Cerebellar cortex (tissue), 1 donor: ENCODE measurements around the gene OSBPL2.

Source experiments
- DNase-seq: peaks from one replicate; pipeline ENCODE4 v3.0.0-alpha.2; 2015; ENCODE audit warnings: low spot score

OSBPL2 gene

GRCh38 chr20:62235777-62236157 is 2.6 kb upstream of the OSBPL2 start:
- DNase-seq, result no peak

DNA sequence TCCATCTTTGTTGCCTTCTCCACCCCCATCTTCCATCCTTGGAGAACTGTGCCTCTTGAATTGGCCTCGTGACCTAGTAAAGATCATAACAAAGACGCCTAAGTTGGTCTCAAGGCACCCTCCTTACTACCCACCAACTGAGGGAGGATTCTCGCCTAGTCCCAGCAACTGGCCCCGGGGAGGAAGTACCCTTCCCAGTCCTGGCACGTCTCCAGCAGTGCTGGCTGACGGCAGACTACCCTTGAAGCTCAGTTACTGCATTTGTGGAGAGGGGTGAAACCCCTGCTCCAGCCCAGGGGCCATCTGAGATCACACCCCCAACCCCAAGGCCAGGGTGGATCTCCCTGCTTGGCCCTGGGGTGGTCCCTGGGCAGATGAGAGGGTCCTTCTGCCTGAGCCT is 2.1 kb upstream of the OSBPL2 start:
- DNase-seq, result no peak

- DNase-seq, result no peak
Measured at GRCh38 chr20:62236766-62237513, 1.4 kb upstream of the OSBPL2 start.

- no peak for DNase-seq
Measured at GRCh38 chr20:62237514-62237800, 864 bp upstream of the OSBPL2 start.

DNA sequence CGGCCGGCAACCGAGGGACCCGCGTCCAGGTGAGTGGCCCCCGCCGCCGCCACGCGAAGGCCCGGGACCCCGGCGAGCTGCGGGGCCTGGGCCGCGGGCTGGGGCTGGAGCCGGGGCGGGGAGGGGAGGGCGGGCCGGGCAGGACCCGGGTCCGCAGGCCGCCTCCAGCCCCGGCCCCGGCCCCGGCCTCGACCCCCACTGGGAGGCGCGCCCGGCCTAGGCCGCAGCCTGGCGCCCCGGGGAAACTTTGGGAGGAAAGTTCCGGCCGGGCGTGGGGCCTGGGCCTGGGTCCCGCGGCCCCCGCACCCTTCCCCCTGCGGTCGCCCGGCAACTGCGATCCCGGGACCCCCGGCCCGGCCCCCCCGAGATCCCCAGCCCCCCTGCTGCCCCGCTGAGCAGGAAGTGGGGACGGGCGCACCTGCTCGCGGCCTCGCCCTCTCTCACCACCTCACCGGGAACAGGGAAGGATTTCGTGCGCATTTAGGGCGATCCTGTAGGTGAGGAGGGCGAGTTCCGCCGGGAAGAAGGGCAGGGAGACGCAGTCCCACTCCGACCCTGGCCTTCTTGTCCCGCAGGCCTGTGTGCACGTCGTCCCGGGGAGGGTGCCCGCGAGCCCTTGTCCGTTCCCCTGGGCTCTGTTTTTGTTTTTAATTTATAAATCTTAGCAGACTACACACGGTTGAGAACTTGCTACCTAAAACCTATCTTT is 402 bp downstream of the OSBPL2 start:
- DNase-seq, result no peak

DNA sequence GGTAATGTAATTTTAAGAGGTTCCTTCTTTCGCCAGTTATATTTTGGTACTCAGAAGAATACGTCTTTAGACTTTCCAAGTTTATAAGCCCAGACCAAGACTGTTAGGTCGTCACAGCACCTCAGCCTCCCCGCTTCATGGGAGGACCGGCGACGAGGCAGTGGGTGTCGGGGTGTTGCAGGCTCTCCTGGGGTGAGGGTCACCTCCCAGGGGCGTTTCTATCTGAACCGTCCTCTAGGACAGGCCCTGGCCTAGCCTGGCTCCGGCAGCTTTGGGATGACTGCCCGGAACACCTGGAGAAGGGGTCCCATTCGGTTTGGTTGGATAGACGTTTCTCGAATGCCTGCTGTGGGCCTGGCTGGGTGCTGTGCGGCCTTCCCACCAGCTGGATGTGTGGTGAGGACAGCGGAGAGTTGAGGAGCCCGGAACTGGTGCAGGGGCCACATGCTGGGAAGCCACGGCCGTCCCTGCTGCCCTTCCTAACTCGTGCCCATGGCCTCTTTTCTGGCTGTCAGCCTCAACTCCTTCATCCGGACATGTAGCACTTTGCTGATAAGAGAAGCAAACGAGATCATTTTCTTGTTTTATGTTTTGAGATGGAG is 1.1 kb downstream of the OSBPL2 start:
- no peak for DNase-seq

GRCh38 chr20:62240020-62240685 is 1.8 kb downstream of the OSBPL2 start:
- no peak for DNase-seq

GRCh38 chr20:62241506-62241905 is 3.2 kb downstream of the OSBPL2 start:
- no peak for DNase-seq

DNA sequence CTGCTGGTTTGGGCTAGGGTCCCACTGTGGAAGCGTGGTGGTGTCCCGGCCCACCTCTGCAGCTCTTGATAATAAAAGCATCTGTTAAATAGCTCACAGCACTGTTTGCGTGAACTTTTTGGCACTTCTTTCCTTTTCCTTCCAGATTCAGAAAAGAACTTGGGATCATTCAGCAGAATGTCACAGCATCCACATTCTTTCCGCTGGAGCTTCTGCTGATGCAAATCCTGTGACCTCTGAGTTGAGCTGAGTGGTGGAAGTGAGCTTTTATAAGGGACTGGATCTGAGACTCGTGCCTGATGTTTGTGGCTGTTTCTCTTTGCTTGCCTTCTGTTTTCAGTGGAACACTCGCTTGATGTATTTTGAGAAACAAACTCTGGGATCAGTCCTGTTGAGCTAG is 3.9 kb downstream of the OSBPL2 start:
- DNase-seq, result no peak

- no peak for DNase-seq
Measured at GRCh38 chr20:62243106-62243505, 4.8 kb downstream of the OSBPL2 start.

DNA sequence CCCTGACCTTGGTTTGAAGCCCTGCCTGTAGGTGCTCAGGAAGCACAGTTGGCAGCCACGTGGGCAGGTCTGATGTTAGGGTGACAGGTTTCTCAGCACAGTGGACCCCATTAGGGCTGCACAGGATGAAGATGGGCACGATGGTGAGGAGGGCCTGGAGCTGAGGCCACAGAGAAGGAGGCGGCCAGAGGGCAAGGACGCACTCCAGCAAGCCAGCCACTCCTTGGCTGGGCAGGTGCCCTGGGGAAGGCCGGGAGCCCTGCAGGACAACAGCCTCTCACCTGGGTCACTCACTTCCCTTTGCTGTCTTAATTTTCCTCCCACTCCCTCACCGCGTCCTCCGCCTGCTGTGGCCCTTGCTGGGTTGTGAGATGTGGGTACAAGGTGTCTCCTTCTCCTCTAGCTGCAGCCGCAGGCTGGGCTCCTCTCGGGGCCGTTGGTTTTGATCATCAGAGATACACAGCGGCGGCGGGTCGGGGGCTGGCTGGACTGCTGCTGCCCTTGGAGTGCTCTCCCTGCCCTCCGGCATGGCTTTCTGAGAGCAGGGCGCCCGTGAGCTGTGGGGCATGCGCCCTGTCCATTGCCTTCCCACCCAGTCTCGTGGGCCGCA is 5.7 kb downstream of the OSBPL2 start:
- no peak for DNase-seq

- DNase-seq, result no peak
Measured at GRCh38 chr20:62244644-62245108, 6.4 kb downstream of the OSBPL2 start.

- DNase-seq, result no peak
Measured at GRCh38 chr20:62245911-62246280, 7.6 kb downstream of the OSBPL2 start.

GRCh38 chr20:62246431-62246830 is 8.1 kb downstream of the OSBPL2 start:
- DNase-seq, result no peak

GRCh38 chr20:62246872-62247652 is 8.7 kb downstream of the OSBPL2 start:
- peak; percentile 93 for DNase-seq

DNA sequence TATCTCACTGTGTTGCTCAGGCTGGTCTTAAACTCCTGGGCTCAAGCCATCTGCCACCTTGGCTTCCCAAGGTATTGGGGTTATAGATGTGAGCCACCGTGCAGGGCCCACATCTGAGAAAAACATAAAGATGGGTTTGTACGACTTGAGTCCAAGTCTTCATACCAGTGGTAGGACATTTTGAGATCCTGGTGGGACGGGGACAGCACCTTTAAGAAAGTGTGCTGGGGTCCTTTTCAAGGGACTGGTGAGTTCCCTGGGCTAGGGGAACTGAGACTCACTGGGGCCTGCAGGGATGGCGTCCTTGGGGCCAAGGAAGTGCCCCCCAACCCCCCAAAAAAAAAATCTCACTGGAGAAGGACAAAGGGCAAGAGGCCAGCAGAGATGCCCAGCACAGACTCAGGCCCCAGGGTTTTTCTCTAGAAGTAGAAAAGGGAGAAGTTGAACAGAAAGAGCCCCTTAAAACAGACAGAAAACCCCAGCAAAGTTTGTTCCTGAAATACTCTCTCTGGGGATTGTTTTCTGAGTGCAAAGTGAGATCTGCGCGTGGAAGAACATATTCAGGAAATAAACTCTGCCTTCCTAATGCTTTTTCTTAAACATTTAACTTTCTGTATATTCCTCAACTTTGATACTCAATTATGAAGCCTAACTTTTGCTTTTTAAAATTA is 10.7 kb downstream of the OSBPL2 start:
- DNase-seq, result no peak

- DNase-seq, result no peak
Measured at GRCh38 chr20:62252342-62252966, 14.1 kb downstream of the OSBPL2 start.

GRCh38 chr20:62253398-62253797 is 15.1 kb downstream of the OSBPL2 start:
- DNase-seq, result no peak

DNA sequence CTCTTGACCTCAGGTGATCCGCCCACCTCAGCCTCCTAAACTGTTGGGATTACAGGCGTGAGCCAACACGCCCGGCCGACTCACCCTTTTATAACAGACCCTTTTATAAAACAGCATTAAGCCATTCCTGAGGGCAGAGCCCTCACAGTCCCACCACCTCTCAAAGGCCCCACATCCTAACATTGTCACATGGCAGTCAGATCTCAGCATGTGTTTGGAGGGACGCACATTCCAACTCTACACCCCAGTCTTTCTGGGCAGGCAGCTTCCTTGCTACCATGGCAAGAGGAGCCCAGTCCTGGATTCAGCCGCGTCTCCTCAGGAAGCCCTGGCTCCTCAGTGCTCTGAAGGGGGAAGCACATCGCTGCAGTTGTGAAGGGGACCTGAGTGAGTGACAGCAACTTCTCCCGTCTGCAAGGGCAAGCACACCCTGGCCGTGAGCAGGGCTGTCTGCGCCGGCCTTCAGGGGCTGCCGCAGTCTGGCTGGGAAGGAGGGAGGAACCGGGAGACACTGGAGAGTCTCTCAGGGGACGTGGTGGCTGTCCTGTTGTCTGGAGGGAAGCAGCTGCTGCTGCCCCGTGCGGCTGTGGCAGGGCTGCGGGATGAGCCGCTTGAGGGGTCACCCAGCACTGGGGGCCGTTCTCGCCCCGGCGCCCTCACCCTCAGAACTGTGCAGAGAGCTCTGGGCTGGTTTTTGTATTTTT is 15.9 kb downstream of the OSBPL2 start:
- DNase-seq, result no peak

DNA sequence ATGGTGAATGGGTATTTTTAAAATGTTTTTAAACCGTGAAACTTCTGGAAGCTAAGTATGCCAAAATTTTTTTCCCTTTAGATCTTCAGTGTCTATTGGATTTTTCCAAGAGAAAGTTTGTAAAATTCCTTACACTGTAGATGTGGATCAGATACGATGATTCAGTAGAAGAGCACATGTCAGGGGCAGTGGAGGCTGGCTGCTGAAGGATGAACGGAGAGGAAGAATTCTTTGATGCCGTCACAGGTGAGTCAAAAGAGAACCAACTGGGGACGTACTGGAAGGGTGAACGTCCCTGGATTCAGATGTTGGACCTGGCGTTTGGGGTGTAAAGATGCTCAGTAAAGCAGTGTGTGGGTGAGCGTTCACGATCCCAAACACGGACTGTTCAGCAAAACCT is 17.7 kb downstream of the OSBPL2 start:
- no peak for DNase-seq
